Measurements from ENCODE around the gene SCUBE3.

GRCh38 chr6:35195120-35195780, 18.5 kb upstream of the SCUBE3 start:
- no peak for TF ChIP-seq CTCF (IDR thresholded peaks at IDR 0.05)
- TF ChIP-seq POLR2A (IDR thresholded peaks at IDR 0.05), result no peak
